Measurements from ENCODE around the gene RAB9A. TPM values are rescaled to one million over a fixed set of nuclear protein-coding genes. Genes with fewer than 3 reads are reported as not detected.

The RAB9A gene
- total RNA-seq, 1 experiment from 2014 or later, result 26.7 TPM

DNA sequence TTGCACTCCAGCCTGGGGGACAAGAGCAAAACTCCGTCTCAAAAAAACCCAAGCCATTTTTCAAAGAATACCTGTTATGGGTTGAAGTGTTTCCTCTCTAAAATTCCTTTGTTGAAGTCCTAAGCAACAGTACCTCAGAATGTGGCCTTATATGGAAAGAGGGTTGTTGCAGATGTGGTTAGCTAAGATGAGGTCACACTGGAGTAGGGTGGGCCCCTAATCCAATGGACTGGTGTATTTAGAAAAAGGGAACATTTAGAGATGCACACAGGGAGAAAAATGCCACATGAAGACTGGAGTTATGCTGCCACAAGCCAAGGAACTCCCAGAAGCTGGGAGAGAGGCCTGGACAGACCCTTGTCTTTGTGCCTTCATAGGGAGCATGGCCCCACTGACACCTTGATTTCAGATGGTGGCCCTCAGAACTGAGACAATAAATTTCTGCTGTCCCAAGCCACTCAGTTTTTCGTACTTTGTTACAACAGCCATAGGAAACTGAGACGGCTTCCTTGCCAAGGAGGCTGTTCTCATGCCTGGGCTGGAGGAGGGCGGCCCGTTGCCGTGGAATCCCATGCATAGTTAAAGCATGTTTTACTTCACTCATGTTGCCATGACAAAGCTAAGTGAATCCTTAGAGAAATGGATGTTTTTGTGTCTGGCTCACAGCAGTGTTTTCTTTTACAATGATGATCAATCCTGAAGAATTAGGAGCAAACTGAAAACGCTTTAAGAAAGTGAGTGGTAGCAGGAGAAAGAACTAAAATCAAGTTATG, 29.0 kb downstream of the RAB9A start:
- Histone ChIP-seq H4K20me1 (ENCODE audit: insufficient read depth) (no peaks in the 10 kb centered on the region), H3K4me3 (no peak overlapping the region), H3K4me2 (no peak overlapping the region), H2AFZ (no peak overlapping the region), H3K4me1 (replicated peaks; ENCODE audit: insufficient read depth) (peaks cover 15% of the 10 kb centered on the region), H3K9me2 (ENCODE audit: insufficient read depth) (no peaks in the 10 kb centered on the region), H3K79me2 (ENCODE audit: low read depth) (peaks cover 21% of the 10 kb centered on the region), H3F3A (ENCODE audit: insufficient read depth, low read depth) (peaks cover 8% of the 10 kb centered on the region; the same call in 1 of the 2 replicates), H3K27me3 (ENCODE audit: insufficient read depth, low read depth) (no peaks in the 10 kb centered on the region), H3K36me3 (ENCODE audit: low read depth) (peaks cover 4% of the 10 kb centered on the region; the same call in 1 of the 2 replicates), H3K27ac (no peak overlapping the region), H3K9me3 (ENCODE audit: insufficient read depth, low read depth) (no peaks in the 10 kb centered on the region)
- DNase-seq, result no peak
- no TSS peak for BruUV-seq (replicated peaks)
- intact Hi-C loops (cut with micrococcal nuclease; ENCODE audit: unreplicated experiment), result no loop called here
- TF ChIP-seq, protein P1, sequence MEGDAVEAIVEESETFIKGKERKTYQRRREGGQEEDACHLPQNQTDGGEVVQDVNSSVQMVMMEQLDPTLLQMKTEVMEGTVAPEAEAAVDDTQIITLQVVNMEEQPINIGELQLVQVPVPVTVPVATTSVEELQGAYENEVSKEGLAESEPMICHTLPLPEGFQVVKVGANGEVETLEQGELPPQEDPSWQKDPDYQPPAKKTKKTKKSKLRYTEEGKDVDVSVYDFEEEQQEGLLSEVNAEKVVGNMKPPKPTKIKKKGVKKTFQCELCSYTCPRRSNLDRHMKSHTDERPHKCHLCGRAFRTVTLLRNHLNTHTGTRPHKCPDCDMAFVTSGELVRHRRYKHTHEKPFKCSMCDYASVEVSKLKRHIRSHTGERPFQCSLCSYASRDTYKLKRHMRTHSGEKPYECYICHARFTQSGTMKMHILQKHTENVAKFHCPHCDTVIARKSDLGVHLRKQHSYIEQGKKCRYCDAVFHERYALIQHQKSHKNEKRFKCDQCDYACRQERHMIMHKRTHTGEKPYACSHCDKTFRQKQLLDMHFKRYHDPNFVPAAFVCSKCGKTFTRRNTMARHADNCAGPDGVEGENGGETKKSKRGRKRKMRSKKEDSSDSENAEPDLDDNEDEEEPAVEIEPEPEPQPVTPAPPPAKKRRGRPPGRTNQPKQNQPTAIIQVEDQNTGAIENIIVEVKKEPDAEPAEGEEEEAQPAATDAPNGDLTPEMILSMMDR (conservative IDR thresholded peaks at IDR 0.05), result no peak
- no peak for TF ChIP-seq EZH2 (IDR thresholded peaks at IDR 0.05; ENCODE audit: low read depth)
- POLR2A ChIA-PET (ENCODE audit: unreplicated experiment), result no interaction called here
- CTCF ChIA-PET, result no interaction called here

DNA sequence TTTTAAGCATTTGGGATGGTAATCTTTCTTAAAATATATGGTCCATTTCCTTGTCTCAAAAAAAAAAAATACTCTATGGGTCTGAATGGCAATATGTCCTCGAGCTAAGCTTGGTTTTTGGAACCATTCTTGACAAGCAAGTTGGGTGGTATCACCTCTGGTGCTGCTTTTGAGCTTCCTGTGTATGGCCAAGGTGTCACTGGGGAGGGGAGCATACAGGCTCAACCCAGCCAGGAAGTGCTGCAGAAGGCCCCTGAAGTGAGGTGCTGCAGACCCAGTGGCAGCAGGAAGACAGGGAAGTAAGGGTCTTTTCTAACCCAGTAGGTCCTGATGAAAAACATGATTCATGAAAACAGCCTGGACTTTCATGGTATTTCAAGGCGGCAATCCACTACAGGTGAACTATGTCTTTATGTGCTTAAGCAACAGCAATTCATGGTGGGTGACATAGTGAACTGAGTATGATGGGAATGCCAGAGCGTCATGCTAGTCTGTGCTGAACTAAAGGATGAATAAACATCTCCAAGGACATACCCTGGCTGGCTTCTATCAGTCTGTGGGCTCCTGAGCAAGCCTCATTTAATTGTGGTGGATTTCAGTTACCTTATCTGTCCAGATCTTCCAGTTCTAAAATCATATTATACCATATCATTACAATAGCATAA, 30.4 kb downstream of the RAB9A start:
- no peaks in the 10 kb centered on the region for H3K9me2 ChIP-seq (ENCODE audit: insufficient read depth)
- TF ChIP-seq, protein P1 (conservative IDR thresholded peaks at IDR 0.05), result no peak
- no peak for TF ChIP-seq EZH2 (IDR thresholded peaks at IDR 0.05; ENCODE audit: low read depth)
- peaks cover 15% of the 10 kb centered on the region for H3K4me1 ChIP-seq (replicated peaks; ENCODE audit: insufficient read depth)
- no peak overlapping the region for H3K27ac ChIP-seq
- no peak overlapping the region for H3K4me3 ChIP-seq
- DNase-seq, result no peak
- intact Hi-C loops (cut with micrococcal nuclease; ENCODE audit: unreplicated experiment), result no loop called here
- H3K79me2 ChIP-seq (ENCODE audit: low read depth), result peaks cover 31% of the 10 kb centered on the region
- no peak overlapping the region for H3K4me2 ChIP-seq
- peaks cover 9% of the 10 kb centered on the region; the same call in 1 of the 2 replicates for H3F3A ChIP-seq (ENCODE audit: insufficient read depth, low read depth)
- H3K9me3 ChIP-seq (ENCODE audit: insufficient read depth, low read depth), result no peaks in the 10 kb centered on the region
- ChIA-PET CTCF (no interaction called here), POLR2A (ENCODE audit: unreplicated experiment) (no interaction called here)
- H2AFZ ChIP-seq, result no peak overlapping the region
- H4K20me1 ChIP-seq (ENCODE audit: insufficient read depth), result no peaks in the 10 kb centered on the region
- H3K27me3 ChIP-seq (ENCODE audit: insufficient read depth, low read depth), result no peaks in the 10 kb centered on the region
- peaks cover 3% of the 10 kb centered on the region; the same call in 1 of the 2 replicates for H3K36me3 ChIP-seq (ENCODE audit: low read depth)
- BruUV-seq (replicated peaks), result no TSS peak

DNA sequence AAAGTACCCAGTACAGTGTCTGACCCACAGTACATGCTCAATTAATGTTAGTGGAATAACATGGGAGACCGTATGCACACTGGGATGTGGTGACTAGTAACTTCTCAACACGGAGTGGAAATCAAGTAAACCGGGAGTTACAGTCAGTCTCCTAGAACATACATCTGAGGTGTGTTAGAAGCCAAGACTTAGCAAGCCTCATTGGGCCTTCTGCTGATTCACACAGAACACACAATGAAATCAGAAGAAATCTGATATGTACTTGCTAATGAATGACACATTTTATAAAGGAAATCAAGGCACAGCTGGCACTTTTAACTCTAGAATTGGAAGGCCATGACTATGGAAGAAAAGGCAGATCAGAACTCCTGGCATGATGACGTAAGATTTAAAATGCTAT, 32.4 kb downstream of the RAB9A start:
- Histone ChIP-seq H3K27me3 (ENCODE audit: insufficient read depth, low read depth) (no peaks in the 10 kb centered on the region), H3K27ac (0 out of 2 replicates have a peak overlapping the region, but pooled peaks have one; percentile 19), H2AFZ (no peak overlapping the region), H4K20me1 (ENCODE audit: insufficient read depth) (no peaks in the 10 kb centered on the region), H3K4me3 (no peak overlapping the region), H3K79me2 (ENCODE audit: low read depth) (peaks cover 37% of the 10 kb centered on the region), H3K9me3 (ENCODE audit: insufficient read depth, low read depth) (no peaks in the 10 kb centered on the region), H3K9me2 (ENCODE audit: insufficient read depth) (no peaks in the 10 kb centered on the region), H3K36me3 (ENCODE audit: low read depth) (no peaks in the 10 kb centered on the region; the same call in 1 of the 2 replicates), H3F3A (ENCODE audit: insufficient read depth, low read depth) (peaks cover 9% of the 10 kb centered on the region; the same call in 1 of the 2 replicates), H3K4me1 (replicated peaks; ENCODE audit: insufficient read depth) (peaks cover 15% of the 10 kb centered on the region), H3K4me2 (peak overlapping the region; percentile 54)
- TF ChIP-seq EZH2 (IDR thresholded peaks at IDR 0.05; ENCODE audit: low read depth), result no peak
- TF ChIP-seq, protein P1 (conservative IDR thresholded peaks at IDR 0.05), result no peak
- intact Hi-C loops (cut with micrococcal nuclease; ENCODE audit: unreplicated experiment), result no loop called here
- ChIA-PET POLR2A (ENCODE audit: unreplicated experiment) (interaction anchor here (0.6 to 0.9 kb wide), 2 partner anchors 13 to 54 kb away, joined by 5 to 18 read pairs; partner anchors contain the start of genes OFD1 and TRAPPC2), CTCF (interaction anchor here (0.6 kb wide), 1 partner anchor 908 kb away, joined by 13 read pairs; no protein-coding TSS in a partner anchor)
- BruUV-seq (replicated peaks), result no TSS peak
- no peak for DNase-seq

Data from PC-9 (cell line).